CD4-positive, alpha-beta T cell treated with Interleukin-1 beta for 1 hour (primary cell): ENCODE measurements around the gene HTR2B.
A peak's percentile ranks its signal among the peaks of the same experiment; 100 is the strongest.
"Not testable (repeated sequence)": the region's sequence is repeated elsewhere in the genome, so short reads cannot be mapped to it uniquely, and the experiment has no call there.

ENCODE experiments used
- DNase-seq, 2 donors: peaks; one replicate each; pipeline ENCODE4 v3.0.0-alpha.2; 2020 to 2022

HTR2B gene

GRCh38 chr2:231124838-231125568 is at the start of gene HTR2B:
Gene HTR2B (minus strand): TSS chr2:231125042. CDS start chr2:231123764, 1,278 bp downstream.
- no peak for DNase-seq

DNA sequence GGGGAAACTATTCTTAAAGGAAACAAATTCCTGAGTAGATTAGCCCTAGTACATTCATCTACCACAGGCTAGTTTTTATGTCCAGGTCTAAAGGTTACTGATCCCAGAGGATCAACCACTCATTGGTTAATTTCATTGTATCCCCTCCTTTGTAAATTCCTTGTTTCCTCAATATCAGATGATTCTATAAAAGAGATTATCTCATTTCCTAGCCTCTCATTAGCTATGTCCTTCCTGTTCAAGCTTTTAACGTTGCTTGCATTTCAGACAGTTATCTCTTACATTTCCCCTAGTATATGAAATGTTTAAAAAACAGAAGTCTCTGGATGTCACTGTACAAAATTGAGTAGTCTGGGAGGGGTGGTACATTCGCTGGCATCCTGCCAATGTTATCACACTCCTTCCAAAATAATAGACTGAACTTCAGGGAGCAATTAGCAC is 49.4 kb upstream of the HTR2B start:
- DNase-seq, result no peak

GRCh38 chr2:231172025-231172424 is 47.2 kb upstream of the HTR2B start:
- DNase-seq, result no peak

- no peak for DNase-seq
Measured at GRCh38 chr2:231170055-231170454, 45.2 kb upstream of the HTR2B start.

- DNase-seq, result no peak
Measured at GRCh38 chr2:231169488-231169887, 44.6 kb upstream of the HTR2B start.

- DNase-seq, result no peak
Measured at GRCh38 chr2:231168460-231169139, 43.8 kb upstream of the HTR2B start.

DNA sequence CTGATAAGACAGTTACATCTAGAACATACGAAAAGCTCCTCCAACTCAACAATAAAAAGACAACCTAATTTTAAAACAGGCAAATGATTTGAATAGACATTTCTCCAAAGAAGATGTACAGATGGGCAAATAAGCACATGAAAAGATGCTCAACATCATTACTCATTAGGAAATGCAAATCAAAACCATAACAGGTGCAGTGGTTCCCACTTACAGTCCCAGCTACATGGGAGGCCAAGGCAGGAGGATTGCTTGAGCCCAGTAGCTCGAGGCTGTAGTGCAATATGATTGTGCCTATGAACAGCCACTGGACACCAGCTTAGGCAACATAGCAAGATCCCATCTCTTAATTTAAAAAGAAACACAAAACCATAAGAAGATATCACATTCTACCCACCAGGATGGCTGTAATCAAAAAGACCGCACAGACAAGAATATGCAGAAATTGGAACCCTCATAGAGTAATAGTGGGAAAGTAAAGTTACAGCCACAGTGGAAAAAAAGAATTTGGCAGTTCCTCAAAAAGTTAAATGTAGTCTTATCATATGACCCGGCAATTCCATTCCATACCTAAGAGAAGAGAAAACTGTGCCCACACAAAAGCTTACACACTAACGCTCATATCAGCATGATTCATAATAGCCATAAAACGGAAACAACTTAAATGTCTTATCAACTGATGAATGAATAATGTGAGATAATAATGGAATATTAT is 43.1 kb upstream of the HTR2B start:
- DNase-seq, result no peak

DNA sequence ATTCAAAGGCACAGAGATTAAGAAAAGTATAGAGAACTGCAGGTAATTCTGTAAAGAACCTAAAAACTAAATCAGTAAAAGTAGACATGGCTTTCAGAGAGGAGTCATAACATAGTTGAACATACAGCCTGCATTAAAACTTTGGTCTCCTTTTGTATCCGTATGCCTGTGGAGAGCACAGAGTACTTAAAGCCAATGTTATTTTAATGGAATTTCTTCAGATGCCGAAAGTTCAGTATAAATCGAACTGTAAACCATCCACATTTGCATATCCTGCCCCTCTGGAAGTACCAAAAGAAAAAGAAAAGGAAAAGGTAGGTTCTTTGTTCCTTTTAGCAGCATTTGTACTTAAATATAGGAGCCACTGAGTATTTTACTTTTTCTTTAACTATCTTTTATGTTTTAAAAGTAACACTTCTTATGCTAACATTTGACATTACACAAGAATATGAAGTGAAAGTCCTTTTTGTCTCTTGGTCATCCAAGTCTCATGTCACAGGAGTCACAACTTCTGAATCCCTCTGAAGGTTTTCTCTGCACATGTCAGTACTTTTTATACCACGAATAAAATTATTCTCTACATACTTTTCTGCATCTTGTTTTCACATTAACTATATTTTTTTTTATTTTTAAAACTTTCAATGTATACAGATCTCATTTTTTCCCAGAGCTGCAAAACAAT is 38.7 kb upstream of the HTR2B start:
- DNase-seq, result no peak

DNA sequence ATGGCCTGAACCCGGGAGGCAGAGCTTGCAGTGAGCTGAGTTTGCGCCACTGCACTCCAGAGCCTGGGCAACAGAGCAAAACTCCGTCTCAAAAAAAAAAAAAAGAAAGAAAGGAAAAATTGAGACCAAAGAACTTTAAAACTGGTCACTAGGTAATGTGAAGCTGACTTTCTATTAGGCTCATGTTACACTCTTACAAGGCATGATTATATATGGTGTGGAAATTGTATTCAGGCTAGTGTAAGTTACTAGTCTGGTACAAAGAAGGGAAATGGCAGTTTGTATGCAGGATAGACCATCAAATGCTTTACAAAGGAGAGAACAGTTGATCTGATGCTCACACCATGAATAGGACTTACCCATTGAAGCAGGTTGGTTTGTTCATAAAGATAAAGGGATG is 38.2 kb upstream of the HTR2B start:
- no peak for DNase-seq

- DNase-seq, result no peak
Measured at GRCh38 chr2:231161877-231162329, 37.1 kb upstream of the HTR2B start.

DNA sequence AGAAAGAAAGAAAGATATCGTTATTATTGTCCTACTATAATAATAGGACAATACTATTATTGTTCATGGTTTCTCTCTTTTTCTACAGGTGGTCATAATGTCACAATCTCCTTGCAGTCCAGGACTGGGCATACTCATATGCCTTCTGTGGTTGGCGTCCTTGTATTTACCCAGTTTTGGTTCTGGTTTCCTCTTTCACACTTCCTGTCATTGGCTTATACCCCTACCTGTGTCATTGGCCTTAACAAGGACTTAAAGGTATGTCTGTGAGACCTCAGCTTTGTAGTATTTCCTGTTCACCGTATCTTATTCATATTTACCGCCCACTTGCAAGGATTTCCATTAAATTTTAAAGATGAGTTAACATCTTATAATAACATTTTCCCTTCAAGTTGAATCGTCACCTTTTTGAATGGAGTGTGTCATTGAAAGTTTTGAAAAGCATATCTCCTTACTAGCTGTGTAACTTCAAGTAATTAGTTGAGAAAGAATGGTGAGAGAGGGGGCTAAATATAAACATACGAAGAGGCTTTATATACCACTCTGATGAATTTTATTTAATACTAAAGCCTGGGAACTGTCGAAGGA is 36.5 kb upstream of the HTR2B start:
- peak in 1 of 2 donors; percentile 12 for DNase-seq

- DNase-seq, result no peak
Measured at GRCh38 chr2:231160701-231161100, 35.9 kb upstream of the HTR2B start.

DNA sequence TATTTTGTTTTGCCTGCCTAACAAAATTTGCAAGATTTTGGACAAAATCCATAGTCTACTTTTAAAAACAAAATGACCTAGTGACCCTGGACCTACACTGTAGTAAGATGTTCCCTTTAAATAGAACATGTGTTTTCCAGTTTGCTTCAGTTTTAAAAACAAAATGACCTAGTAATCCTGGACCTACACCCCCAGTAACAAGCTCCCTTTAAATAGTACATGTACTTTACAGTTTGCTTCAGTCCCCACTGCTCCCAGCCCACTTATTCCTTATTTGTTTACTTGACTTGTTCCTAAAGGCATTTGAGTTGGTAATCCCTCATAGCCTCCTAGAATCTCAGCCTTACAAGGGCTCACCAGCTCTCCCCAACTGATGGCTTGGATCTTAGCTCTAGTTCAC is 34.5 kb upstream of the HTR2B start:
- no peak for DNase-seq

DNA sequence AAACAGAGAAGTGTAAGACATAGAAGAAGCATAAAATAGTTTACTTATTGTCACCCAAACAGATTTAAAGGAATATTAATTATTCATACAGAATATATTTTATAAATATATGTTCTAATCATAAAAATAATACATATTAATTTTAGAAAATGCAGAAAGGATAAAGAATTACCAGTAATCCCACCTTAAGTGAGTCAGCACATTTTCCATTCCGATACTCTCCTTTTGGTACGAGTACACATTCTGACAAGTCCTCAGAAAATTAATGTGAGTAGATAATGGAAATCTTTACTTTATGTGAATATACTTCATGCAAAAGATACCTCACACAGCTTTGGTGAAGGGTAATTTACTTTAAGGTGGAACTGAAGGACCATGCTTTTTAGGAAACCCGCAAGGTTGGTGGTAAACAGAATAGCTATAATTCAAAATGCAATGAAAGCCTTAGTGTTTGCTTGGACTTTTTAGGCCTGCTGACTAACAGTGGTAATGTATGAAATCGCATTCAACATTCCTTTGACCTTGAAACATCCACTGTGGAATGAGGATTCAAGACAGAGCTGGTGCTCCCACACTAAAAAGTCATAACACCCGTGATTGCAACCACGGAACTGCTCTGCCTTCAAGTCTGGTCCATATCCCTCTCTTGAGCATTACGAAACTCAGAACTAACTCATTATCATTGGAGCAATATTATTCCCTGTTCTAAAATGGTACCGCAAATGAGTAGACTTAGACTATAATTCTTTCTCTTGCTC is 28.1 kb upstream of the HTR2B start:
- DNase-seq, result no peak

- no peak for DNase-seq
Measured at GRCh38 chr2:231146665-231147064, 21.8 kb upstream of the HTR2B start.

GRCh38 chr2:231144896-231145295 is 20.1 kb upstream of the HTR2B start:
- DNase-seq, result no peak

GRCh38 chr2:231140808-231141207 is 16.0 kb upstream of the HTR2B start:
- not testable (repeated sequence) for DNase-seq

GRCh38 chr2:231139796-231140195 is 15.0 kb upstream of the HTR2B start:
- no peak for DNase-seq

DNA sequence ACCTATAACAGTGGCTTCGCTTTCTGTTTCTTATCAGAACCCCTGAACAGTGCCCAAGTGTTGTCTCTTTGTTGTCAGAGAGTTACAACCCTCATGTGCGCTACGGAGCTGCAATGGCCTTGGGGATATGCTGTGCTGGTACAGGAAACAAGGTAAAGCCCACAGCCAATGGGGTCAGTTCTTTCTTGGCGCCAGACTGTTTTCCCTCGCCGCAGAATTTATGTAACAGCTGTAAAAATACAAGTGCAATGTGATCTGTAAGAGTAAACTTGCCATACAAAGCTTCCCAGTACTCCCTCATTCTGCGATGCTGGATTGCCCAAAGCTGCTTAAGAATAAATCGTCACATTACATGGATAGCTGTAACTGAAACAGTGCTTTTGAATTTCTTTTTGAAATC is 13.9 kb upstream of the HTR2B start:
- no peak for DNase-seq

DNA sequence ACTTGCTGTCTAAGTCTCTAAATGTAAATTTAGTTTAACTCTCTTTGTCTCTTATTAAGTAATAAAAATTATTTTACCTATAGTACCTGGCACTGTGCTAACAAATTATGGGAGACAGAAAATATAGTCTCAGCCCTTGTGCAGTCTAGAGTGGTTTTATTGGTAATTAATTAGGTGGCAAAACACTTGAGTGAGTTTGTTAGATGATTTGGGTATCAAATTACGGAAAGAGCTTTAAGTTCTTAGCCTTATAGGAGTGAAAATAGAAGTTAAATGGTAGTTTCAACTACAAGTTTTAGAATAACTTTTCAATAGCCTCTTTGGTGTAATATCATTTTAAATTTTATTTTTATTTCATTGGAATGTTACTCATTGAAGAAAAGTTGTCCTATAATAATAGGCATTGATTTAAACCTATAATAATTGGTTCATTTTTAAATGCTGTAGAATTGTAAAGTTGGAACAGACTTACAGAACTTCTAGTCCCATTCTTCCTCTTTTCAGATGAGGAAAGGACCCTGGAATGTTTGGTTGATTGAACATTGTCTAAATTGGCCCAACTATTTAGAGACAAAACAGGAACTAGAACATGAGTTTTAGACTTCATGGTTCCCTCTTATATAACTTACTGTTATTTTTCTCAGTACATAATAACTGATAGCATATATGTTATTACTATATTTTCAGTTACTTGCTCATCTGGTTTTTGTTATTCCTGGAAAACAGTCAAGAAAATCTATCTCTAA is 10.2 kb upstream of the HTR2B start:
- no peak for DNase-seq
